Measurements from ENCODE around the gene NKTR.

Gene NKTR

GRCh38 chr3:42656680-42657610, 56.5 kb downstream of the NKTR start:
- no peak overlapping the region for H3K4me3 ChIP-seq (ENCODE audit: low read depth, low read length)
- ChIA-PET CTCF (no interaction called here), POLR2A (no interaction called here)
- TF ChIP-seq CTCF (IDR thresholded peaks at IDR 0.05; ENCODE audit: insufficient read depth, low read length, missing control alignments) = no peak
- DNase-seq (ENCODE audit: low read depth, low spot score) = no peak

GRCh38 chr3:42657675-42658074, 57.2 kb downstream of the NKTR start:
- H3K4me3 ChIP-seq (ENCODE audit: low read depth, low read length) = no peak overlapping the region
- CTCF ChIA-PET = no interaction called here
- POLR2A ChIA-PET = no interaction called here
- no peak for DNase-seq (ENCODE audit: low read depth, low spot score)
- no peak for TF ChIP-seq CTCF (IDR thresholded peaks at IDR 0.05; ENCODE audit: insufficient read depth, low read length, missing control alignments)

GRCh38 chr3:42658091-42658770, 57.7 kb downstream of the NKTR start:
- H3K4me3 ChIP-seq (ENCODE audit: low read depth, low read length) = no peak overlapping the region
- DNase-seq (ENCODE audit: low read depth, low spot score) = no peak
- no peak for TF ChIP-seq CTCF (IDR thresholded peaks at IDR 0.05; ENCODE audit: insufficient read depth, low read length, missing control alignments)
- ChIA-PET POLR2A (no interaction called here), CTCF (no interaction called here)

- POLR2A ChIA-PET = no interaction called here
- DNase-seq (ENCODE audit: low read depth, low spot score) = no peak
- CTCF ChIA-PET = no interaction called here
- H3K4me3 ChIP-seq (ENCODE audit: low read depth, low read length) = no peak overlapping the region
- TF ChIP-seq CTCF (IDR thresholded peaks at IDR 0.05; ENCODE audit: insufficient read depth, low read length, missing control alignments) = no peak
Measured at GRCh38 chr3:42658771-42659390, 58.4 kb downstream of the NKTR start.

- ChIA-PET POLR2A (no interaction called here), CTCF (interaction anchor here (1.4 kb wide), 1 partner anchor 85 kb away, joined by 7 read pairs; no protein-coding TSS in a partner anchor)
- DNase-seq (ENCODE audit: low read depth, low spot score) = no peak
- no peak for TF ChIP-seq CTCF (IDR thresholded peaks at IDR 0.05; ENCODE audit: insufficient read depth, low read length, missing control alignments)
- no peak overlapping the region for H3K4me3 ChIP-seq (ENCODE audit: low read depth, low read length)
Measured at GRCh38 chr3:42659451-42660130, 59.1 kb downstream of the NKTR start.

Data from AG04449 (cell line).